Right forelimb (tissue), 1 donor: ENCODE data around the gene RPS6KA6.

Source experiments
- DNase-seq: peaks from one replicate; pipeline ENCODE4 v3.0.0-alpha.2; 2018

Gene RPS6KA6

DNA sequence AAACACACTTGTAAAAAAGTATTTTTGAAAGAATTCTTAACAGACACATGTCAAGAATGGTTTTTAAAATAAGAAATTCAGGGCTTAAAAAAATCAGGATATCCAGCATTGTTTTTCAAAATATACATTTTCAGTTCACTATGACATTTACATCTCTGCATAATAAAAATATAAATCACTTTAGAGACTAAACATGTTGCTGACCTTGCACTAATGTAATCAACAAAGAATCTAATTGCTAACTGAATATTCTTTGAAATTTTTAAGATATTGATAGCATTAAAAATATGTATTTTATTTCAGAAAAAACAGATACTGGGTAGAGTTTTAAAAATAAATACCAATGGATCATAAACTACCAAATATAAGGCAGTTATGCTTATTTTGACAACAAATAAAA lies 26.4 kb downstream of the RPS6KA6 start:
- DNase-seq = no peak

DNA sequence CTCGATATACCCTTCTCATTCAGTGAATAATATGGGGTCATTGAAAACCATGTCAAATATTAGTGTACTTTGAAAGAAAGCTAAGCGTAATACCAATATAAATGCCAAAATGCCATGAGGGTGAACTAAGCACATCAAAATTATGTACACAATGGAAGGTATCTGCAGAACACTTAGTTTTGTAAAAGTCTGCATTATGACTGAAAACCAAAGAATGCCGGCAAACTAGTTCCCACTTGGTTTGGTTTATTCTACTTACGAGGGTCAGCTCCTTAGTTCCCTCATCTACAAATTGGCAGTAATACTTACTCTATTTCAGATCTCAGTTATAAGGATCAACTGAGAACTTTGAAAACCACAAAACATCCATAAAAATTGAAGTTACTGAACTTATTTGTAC lies 27.3 kb downstream of the RPS6KA6 start:
- DNase-seq = no peak

DNA sequence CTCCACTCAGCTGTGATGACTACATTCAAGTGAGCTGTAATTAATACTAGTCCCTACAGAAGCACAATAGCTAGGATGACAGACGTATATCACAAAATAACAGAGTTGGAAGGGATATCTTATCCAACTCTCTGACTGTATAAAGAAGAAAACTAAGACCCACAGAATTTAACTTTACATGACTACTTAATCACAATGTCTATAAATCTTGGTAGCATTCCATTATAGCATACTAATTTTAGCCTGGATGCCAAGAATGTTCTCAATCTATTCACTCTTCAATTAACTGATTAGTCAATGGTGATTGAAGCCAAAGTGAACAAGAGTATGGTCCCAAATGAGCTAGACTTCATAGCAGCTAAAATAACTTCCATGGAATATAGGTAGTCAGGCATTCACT lies 31.2 kb downstream of the RPS6KA6 start:
- no peak for DNase-seq

DNA sequence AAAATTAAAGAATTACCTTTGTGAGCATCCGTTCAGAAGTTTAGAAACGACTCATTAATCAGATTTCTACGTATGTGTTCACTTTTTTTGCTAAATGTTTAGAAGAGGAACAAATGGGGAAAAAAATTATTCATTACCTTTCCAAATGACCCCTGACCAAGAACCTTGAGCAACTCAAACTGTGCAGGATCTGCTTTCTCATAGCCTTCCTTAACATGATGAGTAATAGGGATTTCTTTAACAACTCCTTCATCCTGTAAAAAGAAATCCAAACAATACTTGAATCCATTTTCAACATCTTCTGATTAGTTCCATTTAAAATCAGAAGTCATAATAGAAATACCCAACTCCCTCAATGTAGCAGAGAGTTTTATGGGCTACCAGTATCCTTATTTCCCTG lies 32.1 kb downstream of the RPS6KA6 start:
- no peak for DNase-seq

DNA sequence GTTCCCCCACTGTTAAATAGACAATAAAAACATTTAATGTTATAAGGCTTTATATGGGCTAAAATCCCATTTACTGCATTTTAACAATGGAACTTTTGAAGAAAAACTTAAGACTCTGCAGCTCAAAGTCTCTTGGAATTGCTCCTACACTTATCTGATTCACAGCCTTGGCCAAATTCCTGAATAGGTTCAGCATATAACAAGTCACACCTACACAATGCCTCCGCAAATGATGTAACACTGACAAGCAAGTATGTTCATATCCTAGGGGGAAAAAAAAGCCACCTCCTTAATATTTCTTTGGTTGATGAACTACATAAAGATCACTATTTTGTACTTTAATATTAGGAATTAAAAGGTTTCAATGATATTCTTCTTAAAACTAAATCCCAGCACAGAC lies 34.5 kb downstream of the RPS6KA6 start:
- DNase-seq = no peak

DNA sequence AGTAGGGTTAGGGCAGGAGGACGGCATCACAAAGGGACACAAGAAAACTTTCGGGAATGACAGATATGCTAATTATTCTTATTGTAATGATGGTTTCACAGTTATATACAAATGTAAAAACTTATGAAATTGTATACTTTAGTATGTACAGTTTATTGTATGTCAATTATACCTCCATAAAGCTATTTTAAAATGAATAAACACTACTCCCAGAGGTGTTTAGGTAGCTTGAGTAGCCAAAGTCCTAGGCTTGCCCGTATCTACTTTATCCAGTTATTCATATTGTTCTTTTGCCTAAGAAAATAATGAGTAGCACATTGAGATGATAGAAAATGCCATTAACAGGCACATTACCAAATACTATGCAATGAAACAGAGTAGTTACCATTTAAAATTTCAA lies 43.0 kb downstream of the RPS6KA6 start:
- no peak for DNase-seq

DNA sequence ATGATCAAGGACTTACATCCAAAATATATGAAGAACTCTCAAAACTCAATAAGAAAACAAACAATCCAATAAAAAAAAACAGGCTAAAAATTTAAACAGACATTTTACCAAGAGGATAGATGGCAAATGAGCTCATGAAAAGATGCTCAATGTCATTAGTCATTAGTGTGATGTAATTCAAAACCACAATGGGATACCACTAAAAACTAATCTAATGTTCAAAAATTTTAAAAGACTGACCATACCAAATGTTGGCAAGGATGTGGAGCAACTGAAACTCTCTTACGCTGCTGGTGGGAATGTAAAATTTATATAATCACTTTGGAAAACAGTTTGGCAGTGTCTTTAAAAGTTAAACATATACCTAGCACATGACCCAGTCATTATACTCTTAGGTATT lies 43.7 kb downstream of the RPS6KA6 start:
- no peak for DNase-seq

DNA sequence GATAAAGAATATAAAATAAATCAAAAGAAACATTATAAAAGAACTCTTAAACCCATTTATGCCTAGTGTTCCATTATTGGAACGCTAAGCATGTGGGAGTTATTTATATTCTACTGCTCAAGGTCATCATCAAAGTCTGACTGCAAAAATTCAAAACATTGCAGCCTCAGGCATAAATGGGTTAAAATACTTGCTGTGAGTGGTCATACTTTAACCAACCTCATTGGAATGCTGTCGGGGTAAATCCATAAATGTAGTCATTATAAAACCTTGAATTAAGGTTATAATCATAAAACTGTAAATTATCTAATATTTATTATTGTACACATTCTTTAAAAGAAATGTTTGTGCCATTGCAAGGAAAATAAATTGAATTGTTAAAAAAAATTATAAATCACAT lies 55.0 kb downstream of the RPS6KA6 start:
- no peak for DNase-seq

DNA sequence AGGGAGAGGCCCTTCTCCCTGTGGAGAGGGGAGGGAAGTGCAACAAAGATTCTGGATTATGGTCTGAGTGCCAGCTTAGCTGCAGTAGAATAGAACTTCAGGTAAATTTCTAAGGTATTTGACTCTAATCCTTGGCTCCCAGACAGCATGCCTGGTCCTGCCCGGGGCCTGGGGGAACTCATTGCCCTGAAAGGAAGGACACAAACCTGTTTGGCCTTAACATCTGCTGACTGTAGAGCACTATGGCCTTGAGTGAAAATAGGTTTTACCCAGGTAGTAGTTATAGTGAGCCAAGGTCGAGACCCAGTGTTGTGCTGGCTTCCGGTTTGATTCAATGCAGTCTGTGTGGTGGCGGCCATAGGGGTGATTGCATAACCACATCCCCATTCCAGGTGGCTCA lies 64.4 kb downstream of the RPS6KA6 start:
- DNase-seq = no peak

DNA sequence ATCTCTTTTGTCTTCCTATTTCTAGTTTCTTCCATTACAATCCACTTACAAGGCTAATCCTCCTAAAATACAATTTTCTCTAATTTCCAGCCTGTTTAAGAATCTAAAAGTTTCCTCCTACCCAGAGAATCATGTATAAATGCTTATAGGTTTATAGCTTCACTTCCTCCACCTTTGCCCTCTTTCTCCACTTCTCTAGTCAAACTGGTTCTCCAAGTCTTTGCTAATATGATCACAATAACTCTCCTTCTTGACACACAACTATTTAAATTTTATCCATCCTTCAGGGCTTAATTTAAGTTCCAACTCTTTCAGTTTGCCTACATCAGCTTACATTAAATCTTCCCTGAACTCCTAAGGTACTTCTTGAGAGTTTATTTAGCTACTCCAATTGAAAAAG lies 69.2 kb downstream of the RPS6KA6 start:
- no peak for DNase-seq

DNA sequence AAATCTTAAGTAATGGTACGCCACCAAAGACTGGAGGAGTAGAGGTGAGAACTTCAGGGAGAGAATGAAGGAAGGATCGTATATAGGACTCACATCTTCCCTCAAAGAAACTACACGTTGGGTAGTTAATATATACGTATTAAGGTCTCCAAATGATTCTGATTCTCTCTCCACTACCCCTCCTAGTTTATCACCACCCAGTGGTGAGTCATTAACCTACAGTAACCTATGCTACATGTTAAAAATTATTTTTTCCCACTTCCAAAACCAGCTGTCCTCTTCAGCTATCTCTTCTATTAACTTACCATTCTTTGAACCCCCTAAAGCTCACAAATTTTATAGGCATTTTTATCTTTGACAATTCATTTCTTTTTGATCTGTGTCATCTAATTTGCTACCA lies 69.7 kb downstream of the RPS6KA6 start:
- no peak for DNase-seq

DNA sequence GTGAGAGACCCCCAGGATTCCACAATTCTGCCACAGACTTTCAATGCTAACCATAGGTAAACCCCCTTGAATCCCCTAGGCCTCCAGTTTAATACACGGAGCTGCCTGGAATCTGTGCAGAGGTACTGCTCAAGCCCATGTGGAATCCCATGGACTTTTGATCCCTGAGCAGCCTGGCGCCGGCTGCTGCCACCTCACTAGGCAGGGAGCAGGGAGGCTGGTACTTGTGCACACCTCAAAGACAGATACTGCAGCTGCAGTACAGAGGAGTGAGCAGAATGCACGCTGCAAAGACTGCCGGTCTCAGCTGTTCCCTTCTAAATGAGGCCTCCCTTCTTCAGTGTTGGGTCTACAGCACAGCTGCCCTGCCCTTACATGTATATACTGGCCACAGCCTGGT lies 79.4 kb downstream of the RPS6KA6 start:
- no peak for DNase-seq

DNA sequence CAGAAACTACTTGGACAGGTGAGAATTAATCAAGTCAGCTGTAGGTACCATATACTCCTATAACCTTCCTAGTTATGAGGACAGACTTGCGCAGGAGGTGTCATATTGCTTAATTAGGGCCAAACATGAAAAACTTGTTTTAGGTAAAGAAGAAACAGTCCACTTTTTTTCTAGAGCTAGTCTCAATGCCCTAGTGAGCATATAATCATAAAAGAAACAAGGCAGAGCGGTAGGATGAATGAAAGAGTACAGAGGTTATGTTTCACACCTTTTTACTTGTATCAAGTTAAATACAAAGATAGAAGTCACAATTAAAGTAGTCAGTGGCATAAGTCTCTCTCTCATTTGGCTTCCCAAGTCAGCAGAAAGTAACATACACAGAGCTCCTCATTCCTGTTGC lies 88.9 kb downstream of the RPS6KA6 start:
- DNase-seq = no peak

DNA sequence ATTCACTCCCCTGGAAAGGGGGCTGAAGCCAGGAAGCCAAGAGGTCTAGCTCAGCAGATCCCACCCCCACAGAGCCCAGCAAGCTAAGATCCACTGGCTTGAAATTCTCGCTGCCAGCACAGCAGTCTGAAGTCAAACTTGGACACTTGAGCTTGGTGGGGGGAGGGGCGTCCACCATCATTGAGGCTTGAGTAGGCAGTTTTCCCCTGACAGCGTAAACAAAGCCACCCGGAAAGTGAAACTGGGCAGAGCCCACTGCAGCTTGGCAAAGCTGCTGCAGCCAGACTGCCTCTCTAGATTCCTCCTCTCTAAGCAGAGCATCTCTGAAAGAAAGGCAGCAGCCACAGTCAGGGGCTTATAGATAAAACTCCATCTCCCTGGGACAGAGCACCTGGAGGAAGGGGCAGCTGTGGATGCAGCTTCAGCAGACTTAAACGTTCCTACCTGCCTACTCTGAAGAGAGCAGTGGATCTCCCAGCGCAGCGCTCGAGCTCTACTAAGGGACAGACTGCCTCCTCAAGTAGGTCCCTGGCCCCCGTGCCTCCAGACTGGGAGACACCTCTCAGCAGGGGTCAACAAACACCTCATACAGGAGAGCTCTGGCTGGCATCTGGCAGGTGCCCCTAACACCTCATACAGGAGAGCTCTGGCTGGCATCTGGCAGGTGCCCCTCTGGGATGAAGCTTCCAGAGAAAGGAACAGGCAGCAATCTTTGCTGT lies 108.4 kb downstream of the RPS6KA6 start:
- peak; percentile 44 for DNase-seq

DNA sequence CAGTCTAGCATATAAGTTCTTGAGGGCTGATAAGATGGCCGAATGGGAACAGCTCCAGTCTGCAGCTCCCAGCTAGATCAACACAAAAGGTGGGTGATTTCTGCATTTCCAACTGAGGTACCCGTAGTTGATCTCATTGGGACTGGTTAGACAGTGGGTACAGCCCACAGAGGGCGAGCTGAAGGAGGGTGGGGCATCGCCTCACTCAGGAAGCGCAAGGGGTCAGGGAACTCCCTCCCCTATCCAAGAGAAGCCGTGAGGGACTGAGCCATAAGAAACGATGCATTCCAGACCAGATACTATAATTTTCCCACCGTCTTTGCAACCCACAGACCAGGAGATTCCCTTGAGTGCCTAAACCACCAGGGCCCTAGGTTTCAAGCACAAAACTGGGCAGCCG lies 109.0 kb downstream of the RPS6KA6 start:
- DNase-seq = no peak

DNA sequence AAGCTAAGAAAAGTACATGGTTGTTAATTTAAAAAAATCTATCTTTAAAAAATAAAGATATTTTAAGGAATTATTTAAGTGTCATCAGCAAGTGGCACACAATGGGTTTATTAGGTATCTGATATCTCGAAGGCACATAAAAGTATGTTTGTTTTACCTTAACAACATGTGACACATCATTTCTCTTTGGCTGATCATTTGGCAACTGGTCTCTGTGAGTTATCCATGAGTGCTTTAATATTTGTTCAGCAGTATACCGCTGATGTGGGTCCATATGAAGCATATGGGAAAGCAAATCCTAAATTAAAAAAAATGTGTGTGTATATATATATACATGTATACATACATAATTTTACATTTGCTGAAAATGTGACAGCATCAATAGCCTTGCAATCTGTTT lies 123.2 kb downstream of the RPS6KA6 start:
- DNase-seq = no peak

DNA sequence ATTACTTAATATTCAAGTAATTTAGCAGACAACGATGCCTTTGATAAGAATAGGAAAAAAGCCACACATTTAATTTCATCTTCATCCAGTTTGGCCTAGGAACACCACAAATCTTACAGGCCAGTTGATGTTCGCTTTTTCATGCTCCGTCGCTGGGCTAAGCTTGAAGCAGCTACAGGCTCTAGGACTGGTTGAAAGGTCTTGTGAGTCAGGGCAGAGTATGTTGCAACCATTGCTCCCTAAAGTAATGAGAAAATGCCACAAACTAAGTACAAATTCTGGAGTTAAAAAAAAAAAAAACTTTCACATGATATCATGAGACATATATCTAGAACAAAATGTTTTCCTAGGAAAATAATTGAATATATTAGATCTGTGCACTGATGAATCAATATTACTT lies 123.8 kb downstream of the RPS6KA6 start:
- no peak for DNase-seq

DNA sequence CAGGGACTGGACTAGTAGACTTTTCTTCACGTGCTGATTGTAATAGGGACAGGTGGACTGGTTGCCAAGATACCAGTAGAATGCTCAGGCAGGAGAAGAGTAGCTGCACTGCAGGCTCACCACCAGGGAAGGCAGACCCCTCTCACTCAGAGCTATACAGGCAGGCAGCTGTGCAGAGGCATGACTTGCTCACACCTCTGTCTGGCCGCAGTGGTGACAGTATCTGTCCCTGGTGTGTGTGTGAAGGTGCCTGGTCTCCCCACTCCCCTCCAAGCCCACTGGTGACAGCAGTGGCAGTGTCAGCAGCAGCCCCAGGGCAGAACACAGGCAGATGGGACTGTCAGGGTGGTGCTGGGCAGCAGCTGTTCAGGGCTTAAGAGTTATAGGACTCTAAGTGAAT lies 140.7 kb downstream of the RPS6KA6 start:
- DNase-seq = no peak

DNA sequence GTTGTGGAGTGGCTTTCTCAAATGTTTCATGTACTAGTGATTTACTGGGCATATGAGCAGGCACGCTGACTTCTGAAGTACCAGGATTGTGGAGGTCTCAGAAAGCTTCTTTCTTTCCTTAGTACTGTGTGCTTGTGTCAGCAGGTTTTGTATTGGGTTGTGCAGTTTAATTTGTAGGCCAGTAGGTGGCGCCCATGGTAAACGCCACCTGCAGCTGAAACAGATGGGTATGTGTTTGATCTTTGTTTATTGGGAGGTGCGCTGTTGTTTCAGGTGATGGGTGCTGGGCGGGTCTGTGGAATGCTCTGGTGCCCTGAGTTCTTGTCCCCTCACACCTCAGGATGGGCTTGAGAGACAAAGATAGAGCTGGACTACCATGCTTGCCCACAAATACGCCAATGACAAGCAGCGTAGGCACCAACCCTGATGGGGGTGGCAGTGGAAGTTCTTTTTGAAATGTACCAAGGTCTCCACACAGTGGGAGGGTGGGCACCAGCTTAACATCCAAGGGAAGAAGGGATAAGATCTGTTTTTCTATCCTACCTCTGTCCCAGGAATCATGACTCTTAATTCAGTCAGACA lies 141.5 kb downstream of the RPS6KA6 start:
- DNase-seq = peak; percentile 40

DNA sequence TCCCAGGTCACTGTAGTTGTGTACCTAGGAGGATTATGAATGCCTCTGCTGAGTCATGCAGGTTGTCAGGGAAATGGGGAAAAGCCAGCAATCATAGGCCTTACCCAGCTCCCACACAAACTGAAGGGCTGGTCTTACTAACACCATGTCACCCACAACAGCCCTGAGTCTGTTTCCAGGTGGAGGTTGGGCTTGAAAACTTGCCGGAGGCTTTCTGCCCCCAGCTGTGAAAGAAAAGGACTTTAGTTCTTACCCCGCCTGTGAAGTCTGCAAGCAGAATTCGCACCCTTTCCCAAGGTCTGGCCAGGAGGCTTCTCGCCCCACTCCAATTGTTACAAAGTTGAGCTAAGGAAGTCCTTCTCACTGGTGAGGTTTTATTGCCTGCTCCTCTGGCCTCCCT lies 143.9 kb downstream of the RPS6KA6 start:
- DNase-seq = no peak
